ENCODE data around the gene PLPP3.

PLPP3 gene

GRCh38 chr1:56557746-56558145, 21.6 kb downstream of the PLPP3 start:
- DNase-seq (ENCODE audit: low read depth): no peak
- TF ChIP-seq CTCF (IDR thresholded peaks at IDR 0.05; ENCODE audit: control insufficient read depth, insufficient read depth, low read depth, low read length, missing control alignments): no peak
- H3K4me3 ChIP-seq (ENCODE audit: control insufficient read depth, low read depth, low read length): no peak overlapping the region

GRCh38 chr1:56555448-56555847, 23.9 kb downstream of the PLPP3 start:
- no peak overlapping the region for H3K4me3 ChIP-seq (ENCODE audit: control insufficient read depth, low read depth, low read length)
- TF ChIP-seq CTCF (IDR thresholded peaks at IDR 0.05; ENCODE audit: control insufficient read depth, insufficient read depth, low read depth, low read length, missing control alignments): no peak
- DNase-seq (ENCODE audit: low read depth): no peak

- DNase-seq (ENCODE audit: low read depth): no peak
- no peak overlapping the region for H3K4me3 ChIP-seq (ENCODE audit: control insufficient read depth, low read depth, low read length)
- TF ChIP-seq CTCF (IDR thresholded peaks at IDR 0.05; ENCODE audit: control insufficient read depth, insufficient read depth, low read depth, low read length, missing control alignments): no peak
Measured at GRCh38 chr1:56553046-56553445, 26.3 kb downstream of the PLPP3 start.

GRCh38 chr1:56552349-56552748, 27.0 kb downstream of the PLPP3 start:
- no peak overlapping the region for H3K4me3 ChIP-seq (ENCODE audit: control insufficient read depth, low read depth, low read length)
- no peak for TF ChIP-seq CTCF (IDR thresholded peaks at IDR 0.05; ENCODE audit: control insufficient read depth, insufficient read depth, low read depth, low read length, missing control alignments)

GRCh38 chr1:56551691-56552090, 27.7 kb downstream of the PLPP3 start:
- TF ChIP-seq CTCF (IDR thresholded peaks at IDR 0.05; ENCODE audit: control insufficient read depth, insufficient read depth, low read depth, low read length, missing control alignments): no peak
- no peak overlapping the region for H3K4me3 ChIP-seq (ENCODE audit: control insufficient read depth, low read depth, low read length)
- DNase-seq (ENCODE audit: low read depth): no peak

More at GRCh38 chr1:56552349-56552748, 27.0 kb downstream of the PLPP3 start:
- DNase-seq (ENCODE audit: low read depth): no peak

- no peak overlapping the region for H3K4me3 ChIP-seq (ENCODE audit: control insufficient read depth, low read depth, low read length)
Measured at GRCh38 chr1:56550859-56551188, 28.5 kb downstream of the PLPP3 start.

More at GRCh38 chr1:56550859-56551188, 28.5 kb downstream of the PLPP3 start:
- TF ChIP-seq CTCF (IDR thresholded peaks at IDR 0.05; ENCODE audit: control insufficient read depth, insufficient read depth, low read depth, low read length, missing control alignments): no peak
- DNase-seq (ENCODE audit: low read depth): no peak

Measured in AG09309 (cell line).